Neural progenitor cell (in vitro differentiated cells): Measurements from ENCODE around the gene GOLIM4.

Experiments
- CTCF ChIP-seq: fragments of 200-600 bp; sonication (generic); IDR thresholded peaks from 2 replicates; pipeline ENCODE4 v1.5.1; 2017; ENCODE audit warnings: antibody characterized with exemption, mild to moderate bottlenecking
- EZH2 ChIP-seq: fragments of 200-600 bp; sonication (generic); IDR thresholded peaks from 2 replicates; pipeline ENCODE4 v1.6.1; 2017; ENCODE audit warnings: antibody characterized with exemption, mild to moderate bottlenecking, moderate library complexity

GRCh38 chr3:168117059-168117458 lies 21.3 kb upstream of the GOLIM4 start:
- no peak for TF ChIP-seq CTCF
- no peak for TF ChIP-seq EZH2
